Heart left ventricle (tissue), 13 donors: ENCODE results near the gene TMTC4.

ENCODE experiments used
- POLR2A ChIP-seq, 2 donors: fragments of 450-650 bp; IDR thresholded peaks; one replicate each; pipeline ENCODE4 v1.6.1; 2017; ENCODE audit warnings: antibody characterized with exemption in 2 of 2, mild to moderate bottlenecking in 2 of 2, moderate library complexity in 2 of 2
- TF ChIP-seq, protein P1 (sequence below), 12 donors: fragments of 200-600 bp; sonication (generic) in 4 of 12; IDR thresholded peaks; one replicate each; pipeline versions ENCODE4 v1.5.0 to v1.8.0; 2018 to 2022; ENCODE audit warnings: antibody characterized with exemption in 12 of 12, mild to moderate bottlenecking in 5 of 12
- donor health status: ischemic (EF 13 %, LVEDD 7.1; RV severe dilation, severe dysfunction).
- donor health status: DM: no; HTN: yes; CAD: no.
- donor health status: DM: no; HTN: no; CAD: no.
- donor health status: ischemic (EF 25% LVEDD 6.9; RV normal size, moderate dysfunction).
- donor health status: ischemic (EF 25% LVEDD 5.7; RV mildly dilated, moderate dysfunction).
- donor health status: ischemic (EF 35%, LVEDD 5.7; RV mildly dilated, moderate dysfunction).
- donor health status: nonischemic (EF 11% LVEDD 7.7; RV severe dilation, severe dysfunction).
- donor health status: DM: yes; HTN: yes; CAD: no.
- donor health status: PGD.
- donor health status: ischemic (EF 29% LVEDD 5.4; RV normal size, mild dysfunction).
- donor health status: nonischemic (EF 23%, LVEDD 6.1; RV moderate dilation, normal function).

DNA sequence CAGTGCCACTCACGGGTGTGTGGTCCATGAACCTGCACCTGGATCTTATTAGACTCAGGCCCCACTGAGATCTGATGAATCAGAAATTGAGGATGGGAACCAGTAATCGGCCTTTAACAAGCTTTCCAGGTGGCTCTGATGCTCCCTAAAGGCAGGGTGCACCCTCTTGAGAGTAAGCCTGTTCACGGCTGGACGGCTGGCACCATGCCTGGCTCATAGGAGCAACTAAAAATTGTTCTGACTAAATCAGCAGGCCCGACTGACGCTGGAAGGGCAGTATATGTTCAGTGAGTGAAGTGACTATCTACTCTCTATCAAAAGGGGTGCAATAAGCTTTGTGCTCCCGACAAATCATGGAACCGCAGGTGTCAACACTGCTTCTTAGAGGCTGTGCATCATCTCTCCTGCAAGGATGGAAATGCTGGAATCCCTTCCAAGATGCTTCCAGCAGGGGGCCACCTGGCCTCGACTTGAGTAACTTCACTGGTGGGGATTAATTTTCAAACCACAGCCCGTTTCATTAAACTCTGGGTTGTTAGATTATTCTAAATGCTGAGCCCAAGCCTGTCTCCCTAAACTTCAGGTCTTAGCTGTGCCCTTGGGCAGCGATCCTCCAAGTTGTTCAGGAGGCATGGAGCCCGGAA is 28.4 kb downstream of the TMTC4 start:
- TF ChIP-seq, protein P1, sequence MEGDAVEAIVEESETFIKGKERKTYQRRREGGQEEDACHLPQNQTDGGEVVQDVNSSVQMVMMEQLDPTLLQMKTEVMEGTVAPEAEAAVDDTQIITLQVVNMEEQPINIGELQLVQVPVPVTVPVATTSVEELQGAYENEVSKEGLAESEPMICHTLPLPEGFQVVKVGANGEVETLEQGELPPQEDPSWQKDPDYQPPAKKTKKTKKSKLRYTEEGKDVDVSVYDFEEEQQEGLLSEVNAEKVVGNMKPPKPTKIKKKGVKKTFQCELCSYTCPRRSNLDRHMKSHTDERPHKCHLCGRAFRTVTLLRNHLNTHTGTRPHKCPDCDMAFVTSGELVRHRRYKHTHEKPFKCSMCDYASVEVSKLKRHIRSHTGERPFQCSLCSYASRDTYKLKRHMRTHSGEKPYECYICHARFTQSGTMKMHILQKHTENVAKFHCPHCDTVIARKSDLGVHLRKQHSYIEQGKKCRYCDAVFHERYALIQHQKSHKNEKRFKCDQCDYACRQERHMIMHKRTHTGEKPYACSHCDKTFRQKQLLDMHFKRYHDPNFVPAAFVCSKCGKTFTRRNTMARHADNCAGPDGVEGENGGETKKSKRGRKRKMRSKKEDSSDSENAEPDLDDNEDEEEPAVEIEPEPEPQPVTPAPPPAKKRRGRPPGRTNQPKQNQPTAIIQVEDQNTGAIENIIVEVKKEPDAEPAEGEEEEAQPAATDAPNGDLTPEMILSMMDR (IDR thresholded peaks at IDR 0.05), result peak in 6 of 12 donors; percentile 15 to 33 (median 24)
- TF ChIP-seq POLR2A (IDR thresholded peaks at IDR 0.05), result no peak
